ENCODE measurements around the gene CPLX1.

- TF ChIP-seq TAF1 (IDR thresholded peaks at IDR 0.05; ENCODE audit: low read depth) (no peak), USF1 (IDR thresholded peaks at IDR 0.05) (no peak), EP300 (IDR thresholded peaks at IDR 0.05; ENCODE audit: borderline replicate concordance) (no peak), TCF12 (IDR thresholded peaks at IDR 0.05; ENCODE audit: low read depth) (no peak), ZBTB7A (IDR thresholded peaks at IDR 0.05; ENCODE audit: low read depth) (no peak), TEAD4 (IDR thresholded peaks at IDR 0.05) (no peak), FOXM1 (IDR thresholded peaks at IDR 0.05; ENCODE audit: borderline replicate concordance, low read depth) (no peak), EGR1 (IDR thresholded peaks at IDR 0.05) (no peak), CREB1 (IDR thresholded peaks at IDR 0.05; ENCODE audit: low read depth) (no peak)
These were observed 48.2 kb downstream of the CPLX1 start for GRCh38 chr4:777520-778262.

All from Ishikawa (cell line).